ENCODE results near the gene CNTLN. TPM values are rescaled to one million over a fixed set of nuclear protein-coding genes. Genes with fewer than 3 reads are reported as not detected.

Gene CNTLN, protein sequence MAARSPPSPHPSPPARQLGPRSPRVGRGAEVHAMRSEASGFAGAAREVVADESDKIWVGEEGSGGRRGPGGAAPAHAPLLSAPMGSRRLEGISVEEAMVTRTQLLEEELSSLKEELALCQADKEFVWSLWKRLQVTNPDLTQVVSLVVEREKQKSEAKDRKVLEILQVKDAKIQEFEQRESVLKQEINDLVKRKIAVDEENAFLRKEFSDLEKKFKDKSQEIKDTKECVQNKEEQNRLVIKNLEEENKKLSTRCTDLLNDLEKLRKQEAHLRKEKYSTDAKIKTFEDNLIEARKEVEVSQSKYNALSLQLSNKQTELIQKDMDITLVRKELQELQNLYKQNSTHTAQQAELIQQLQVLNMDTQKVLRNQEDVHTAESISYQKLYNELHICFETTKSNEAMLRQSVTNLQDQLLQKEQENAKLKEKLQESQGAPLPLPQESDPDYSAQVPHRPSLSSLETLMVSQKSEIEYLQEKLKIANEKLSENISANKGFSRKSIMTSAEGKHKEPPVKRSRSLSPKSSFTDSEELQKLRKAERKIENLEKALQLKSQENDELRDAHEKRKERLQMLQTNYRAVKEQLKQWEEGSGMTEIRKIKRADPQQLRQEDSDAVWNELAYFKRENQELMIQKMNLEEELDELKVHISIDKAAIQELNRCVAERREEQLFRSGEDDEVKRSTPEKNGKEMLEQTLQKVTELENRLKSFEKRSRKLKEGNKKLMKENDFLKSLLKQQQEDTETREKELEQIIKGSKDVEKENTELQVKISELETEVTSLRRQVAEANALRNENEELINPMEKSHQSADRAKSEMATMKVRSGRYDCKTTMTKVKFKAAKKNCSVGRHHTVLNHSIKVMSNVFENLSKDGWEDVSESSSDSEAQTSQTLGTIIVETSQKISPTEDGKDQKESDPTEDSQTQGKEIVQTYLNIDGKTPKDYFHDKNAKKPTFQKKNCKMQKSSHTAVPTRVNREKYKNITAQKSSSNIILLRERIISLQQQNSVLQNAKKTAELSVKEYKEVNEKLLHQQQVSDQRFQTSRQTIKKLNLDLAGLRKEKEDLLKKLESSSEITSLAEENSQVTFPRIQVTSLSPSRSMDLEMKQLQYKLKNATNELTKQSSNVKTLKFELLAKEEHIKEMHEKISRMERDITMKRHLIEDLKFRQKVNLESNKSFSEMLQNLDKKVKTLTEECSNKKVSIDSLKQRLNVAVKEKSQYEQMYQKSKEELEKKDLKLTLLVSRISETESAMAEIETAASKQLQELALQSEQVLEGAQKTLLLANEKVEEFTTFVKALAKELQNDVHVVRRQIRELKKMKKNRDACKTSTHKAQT (N-terminal part only)
- total RNA-seq (2014; rRNA removed; shearing (Covaris generic)) = 11.3 and 15.0 TPM in 2 replicates

DNA sequence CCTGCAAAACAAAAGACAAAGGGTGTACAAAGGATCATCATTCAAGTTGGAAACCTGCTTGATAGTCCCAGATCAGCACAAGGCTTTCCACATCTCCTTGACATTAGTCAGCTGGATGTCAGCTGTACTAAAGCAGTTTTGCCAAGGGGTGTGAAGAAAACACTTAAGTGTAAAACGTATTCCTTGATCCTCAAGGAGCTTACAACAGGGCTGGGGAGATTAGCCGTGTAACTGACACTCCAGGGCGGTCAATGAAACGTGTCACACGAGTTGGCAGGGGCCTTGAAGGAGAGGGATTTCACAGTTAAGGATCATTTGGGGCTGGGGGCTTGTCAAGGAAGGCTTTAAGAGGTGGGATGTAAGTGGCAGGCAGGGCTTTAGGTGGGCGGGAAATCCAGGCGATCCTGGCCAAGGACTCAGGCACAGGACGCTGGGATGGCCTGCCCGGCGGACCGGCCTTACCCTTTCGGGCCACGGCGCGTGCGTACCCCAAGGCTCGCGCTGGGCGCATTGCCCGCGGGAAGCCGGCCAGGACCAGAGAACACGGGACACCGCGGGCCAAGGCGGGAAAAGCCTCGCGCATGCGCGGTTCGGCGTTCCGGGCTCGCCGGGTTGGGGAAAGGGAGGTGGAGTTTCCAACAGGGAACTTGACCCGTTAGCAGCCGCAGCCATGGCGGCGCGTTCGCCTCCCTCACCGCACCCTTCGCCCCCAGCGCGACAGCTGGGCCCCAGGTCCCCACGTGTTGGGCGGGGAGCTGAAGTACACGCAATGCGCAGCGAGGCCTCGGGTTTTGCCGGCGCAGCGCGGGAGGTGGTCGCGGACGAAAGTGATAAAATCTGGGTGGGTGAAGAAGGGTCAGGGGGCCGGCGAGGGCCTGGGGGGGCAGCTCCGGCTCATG is at the start of gene CNTLN:
Gene CNTLN, plus strand, starts transcription at position 645 of the 899 bp plus-strand sequence. Its CDS starts 26 bp downstream, at position 671.
- DNase-seq (ENCODE audit: low read depth) = peak; percentile 96

DNA sequence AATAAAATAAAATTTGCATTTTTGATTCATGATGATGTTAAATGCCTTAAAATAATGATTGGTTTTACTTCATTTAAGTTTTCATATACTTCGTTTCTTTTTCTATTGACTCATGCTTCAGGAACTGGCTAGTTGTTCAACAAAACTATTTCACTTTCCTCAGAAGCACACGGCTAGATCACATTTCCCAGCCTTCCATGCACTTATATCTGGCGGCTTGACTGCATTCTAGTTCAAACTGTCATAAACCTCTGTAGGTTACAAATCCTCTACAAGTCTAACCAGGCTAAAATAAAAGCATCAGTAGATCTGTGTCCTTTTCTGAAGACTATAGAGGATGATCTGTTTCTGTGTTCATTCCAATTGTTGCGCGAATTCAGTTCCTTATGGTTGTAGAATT is 46.3 kb upstream of the CNTLN start:
- DNase-seq (ENCODE audit: low read depth) = no peak

DNA sequence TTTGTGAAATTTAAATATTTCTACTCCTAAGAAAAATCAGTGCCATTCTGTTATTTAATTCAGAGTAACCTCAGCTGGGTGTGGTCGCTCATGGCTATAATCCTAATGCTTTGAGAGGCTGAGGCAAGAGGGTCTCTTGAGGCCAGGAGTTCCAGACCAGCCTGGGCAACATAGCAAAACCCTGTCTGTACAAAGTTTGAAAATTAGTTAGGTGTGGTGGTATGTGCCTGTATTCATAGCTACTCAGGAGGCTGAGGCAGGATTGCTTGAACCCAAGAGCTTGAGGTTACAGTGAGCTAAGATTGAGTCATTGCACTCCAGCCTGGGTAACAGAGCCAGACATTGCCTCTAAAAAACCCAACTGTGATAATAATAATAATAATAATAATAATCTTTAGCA is 44.8 kb upstream of the CNTLN start:
- DNase-seq (ENCODE audit: low read depth) = no peak

DNA sequence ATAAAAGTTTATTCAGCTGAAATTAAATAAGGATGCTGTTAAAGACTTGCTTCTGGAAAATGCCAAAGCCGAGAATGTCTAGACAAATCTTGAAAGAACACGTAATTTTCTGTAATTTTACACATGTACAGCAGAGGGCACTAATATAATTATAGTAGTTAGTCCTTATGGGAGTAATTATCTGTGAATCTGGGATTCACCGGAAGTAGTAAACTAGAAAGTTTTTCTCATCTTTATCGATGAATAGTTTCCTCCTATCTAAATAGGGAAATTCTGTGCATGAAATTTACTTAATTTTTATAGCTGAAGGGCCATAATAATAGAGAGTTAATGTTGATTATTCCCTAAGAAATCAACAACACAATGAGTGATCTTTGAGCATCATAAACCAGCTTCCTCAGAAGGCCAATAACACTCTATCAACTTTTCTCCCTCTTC is 18.4 kb upstream of the CNTLN start:
- DNase-seq (ENCODE audit: low read depth) = peak; percentile 55

DNA sequence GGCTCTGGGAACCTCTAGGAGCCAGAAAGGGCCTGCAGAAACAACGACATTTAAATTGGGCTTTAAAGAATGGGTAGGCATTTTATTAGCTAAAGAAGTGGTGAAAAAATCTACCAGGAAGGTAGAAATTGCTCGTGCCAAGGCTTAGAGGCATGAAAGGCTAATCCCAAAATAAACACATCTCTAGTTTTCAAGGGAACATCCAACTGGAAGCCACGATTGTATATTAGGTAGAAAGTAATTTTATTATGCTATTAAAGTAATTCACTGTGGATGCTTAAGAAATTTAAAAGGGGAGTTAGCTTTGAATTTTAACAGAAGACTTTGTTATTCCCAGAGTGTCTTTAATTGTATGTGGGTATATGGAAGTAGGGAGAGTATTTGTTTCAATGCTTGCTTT is 17.5 kb upstream of the CNTLN start:
- DNase-seq (ENCODE audit: low read depth) = no peak

DNA sequence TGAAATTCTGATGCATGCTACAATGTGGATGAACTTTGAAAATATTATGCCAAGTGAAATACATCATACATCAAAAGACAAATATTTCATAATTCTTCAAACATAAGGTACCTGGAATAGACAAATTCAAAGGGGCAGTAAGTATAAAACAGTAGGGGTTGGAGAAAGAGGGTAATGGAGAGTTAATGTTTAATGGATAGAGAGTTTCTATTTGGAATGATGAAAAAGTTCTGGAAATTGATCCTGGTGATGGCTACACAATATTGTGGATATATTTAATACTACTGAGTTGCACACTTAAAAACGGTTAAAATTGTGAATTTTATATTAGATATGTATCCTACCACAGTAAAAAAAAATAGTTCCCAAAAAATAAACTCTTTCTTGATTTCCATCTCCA is 14.6 kb upstream of the CNTLN start:
- no peak for DNase-seq (ENCODE audit: low read depth)

DNA sequence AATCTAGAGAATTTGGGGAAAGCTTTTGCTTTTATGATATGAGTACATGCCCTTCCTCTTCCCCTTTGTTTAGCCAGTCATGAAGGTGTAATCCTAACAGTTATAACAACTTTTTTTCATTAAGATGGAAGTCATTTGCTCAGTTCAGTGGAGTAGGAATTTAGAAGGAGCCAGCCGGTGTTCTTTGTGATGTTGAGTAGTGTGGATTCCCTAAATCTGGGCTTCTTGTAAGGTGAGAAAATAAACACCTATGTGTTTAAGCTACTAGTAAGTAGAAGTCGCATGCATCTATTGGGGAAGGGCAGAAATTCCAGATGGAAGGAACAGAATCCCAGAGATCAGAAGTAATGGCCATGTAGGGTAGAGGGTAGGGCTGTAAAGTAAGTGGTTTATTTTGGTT is 13.6 kb upstream of the CNTLN start:
- DNase-seq (ENCODE audit: low read depth) = no peak

DNA sequence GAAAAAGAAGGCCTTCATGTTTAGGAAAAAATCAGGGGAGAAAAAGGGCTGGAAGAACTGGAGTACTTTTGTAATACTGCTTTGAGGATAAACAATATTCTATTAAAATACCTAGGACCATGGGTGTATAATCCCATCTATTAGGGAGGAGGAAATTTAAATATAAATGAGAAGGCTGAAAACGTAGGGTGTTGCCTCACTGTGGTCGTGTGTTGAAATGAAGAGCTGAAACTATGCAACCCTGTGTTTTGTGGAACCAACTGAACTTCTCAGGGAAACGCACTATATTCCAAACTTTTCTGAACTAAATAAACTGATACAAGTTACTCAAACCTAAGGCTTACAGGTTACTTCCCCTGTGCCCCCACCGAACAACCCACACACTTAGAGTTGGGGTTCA is 4.5 kb upstream of the CNTLN start:
- no peak for DNase-seq (ENCODE audit: low read depth)

DNA sequence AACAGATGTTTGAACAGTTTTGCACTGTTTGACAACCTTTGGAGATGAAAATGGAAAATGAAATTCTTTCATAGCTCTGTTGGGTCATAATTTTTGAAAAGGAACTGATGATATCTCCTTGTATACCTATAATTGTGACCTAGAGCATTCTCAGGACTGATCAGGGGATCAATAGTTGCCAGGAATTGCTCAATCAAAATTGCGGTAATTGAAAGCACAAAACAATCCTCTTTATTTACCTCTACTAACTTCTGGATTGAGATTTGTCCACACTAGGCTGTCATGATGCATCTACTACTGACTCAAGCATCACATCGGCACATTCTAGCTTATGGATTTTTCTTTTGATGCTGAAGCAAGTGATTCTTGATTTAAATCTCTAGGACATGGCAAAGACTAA is 4.1 kb upstream of the CNTLN start:
- no peak for DNase-seq (ENCODE audit: low read depth)

DNA sequence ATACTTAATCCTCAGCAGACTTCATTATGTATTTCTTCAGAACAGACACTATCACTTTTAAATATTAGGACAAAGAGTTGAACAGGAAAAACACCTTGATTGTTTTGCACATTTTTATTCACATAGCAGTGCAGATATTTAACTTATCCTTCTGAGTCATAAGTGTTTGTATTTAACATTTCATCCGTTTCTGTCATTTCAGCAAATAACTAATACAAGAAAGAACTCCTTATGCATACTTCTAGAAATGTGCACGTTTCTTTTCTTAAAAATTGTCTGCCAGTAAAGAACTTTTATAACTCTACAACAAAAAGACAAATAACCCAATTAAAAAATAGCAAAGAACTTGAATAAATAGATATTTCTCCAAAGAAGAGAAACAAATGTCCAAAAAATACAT is 3.3 kb upstream of the CNTLN start:
- no peak for DNase-seq (ENCODE audit: low read depth)

DNA sequence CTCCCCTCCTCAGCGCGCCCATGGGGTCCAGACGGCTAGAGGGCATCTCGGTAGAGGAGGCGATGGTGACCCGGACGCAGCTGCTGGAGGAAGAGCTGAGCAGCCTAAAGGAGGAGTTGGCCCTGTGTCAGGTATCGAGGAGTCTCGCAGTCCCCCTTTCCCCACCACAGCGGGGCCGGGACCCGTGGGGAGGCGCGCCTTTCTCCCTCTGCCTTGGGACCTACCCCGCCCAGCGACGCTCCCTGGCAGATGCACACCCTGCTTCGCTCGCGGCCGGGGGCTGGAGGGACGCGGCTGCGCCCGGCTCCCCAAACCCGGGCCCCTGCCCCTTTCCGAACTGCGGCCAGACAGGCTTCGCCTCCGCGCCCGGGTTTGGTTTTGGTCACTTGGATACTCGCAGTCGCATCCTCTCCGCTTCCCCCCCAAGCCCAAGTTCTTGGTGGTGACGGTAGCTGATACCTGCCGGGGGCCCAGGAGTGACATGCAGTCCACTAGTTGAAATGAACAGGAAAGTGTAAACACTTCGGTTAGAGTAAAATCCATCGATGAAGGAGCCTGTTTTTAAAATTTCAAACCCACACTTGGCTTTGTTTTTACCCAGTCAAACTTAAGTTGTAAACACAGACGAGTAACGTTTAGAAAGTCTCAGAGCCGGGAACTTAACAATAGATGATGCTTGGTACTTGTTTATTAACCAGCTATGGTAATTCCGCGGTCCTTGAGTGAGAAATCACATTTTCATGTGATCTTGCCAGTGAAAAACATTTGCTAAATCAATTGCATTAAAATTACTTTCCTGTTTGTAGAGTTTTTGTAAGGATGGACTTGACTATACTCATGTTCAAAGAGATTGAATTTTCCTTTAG is 688 bp downstream of the CNTLN start:
- DNase-seq (ENCODE audit: low read depth) = peak; percentile 60

DNA sequence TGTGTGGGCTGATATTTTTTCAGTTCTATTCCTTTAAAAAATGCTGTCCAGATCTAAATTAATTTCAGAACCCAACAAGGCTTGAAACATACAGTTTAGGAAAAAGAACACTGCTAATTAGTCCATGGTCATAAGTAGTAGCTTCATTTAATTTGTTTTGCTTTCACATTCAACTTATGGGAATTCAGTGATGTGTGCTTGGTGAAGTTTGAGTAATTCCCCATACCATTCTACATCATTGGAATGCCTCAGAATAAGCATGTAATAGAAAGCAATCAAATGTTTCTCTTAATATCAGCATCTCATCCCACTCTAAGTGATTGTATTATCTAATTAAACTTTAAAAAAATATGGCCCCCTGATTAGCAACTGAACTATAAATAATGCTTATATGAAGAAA is 2.7 kb downstream of the CNTLN start:
- DNase-seq (ENCODE audit: low read depth) = no peak

DNA sequence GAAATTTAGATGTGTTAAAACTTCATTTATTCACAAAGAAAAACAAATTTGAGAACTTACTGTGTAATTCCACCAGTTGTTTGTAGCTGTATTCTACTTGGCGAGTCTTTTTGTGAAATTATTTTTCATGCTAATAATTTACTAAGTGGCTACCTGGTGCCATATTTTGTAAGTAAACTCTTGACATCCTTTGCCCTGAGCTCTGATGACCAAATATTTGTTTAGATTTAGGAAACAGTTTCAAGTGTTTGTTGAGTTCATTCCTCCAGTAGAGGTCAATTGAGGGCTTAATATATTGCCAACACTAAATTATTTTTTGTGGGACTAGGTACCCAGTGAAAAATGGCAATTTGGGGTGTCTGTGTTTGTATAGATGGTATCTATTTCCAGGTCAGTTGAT is 3.7 kb downstream of the CNTLN start:
- no peak for DNase-seq (ENCODE audit: low read depth)

DNA sequence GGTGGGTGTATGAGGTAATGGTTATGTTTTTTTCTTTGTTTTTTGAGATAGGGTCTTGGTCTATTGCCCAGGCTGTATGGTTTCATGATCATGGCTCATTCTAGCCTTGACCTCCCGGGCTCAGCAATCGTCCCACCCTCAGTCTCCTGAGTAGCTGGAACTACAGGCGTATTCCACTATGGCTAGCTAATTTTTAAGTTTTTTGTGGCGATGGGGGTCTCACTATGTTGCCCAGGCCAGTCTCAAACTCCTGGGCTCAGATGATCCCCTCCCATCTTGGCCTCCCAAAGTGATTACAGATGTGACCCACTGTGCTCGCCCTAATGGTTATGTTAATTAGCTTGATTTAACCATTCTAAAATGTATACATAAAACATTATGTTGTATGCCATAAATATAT is 5.6 kb downstream of the CNTLN start:
- no peak for DNase-seq (ENCODE audit: low read depth)

DNA sequence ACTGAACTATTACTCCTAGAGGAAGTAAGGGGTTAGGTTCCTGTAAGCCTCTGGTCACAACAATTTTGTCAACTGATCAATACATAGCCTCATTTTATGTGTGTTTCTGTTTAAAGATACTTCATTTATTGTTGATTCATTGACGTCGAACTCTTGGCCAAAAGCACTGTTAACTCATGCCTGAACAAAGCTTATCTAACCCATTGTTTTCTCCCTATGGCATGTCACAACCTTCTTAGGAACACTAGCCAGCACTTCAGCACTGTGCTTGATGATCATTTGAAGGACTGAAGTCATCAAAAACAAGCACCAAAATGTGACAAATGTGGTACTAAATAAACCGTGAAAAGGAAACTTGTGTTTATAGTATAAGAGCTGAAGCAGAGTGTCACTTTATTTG is 13.5 kb downstream of the CNTLN start:
- DNase-seq (ENCODE audit: low read depth) = no peak

DNA sequence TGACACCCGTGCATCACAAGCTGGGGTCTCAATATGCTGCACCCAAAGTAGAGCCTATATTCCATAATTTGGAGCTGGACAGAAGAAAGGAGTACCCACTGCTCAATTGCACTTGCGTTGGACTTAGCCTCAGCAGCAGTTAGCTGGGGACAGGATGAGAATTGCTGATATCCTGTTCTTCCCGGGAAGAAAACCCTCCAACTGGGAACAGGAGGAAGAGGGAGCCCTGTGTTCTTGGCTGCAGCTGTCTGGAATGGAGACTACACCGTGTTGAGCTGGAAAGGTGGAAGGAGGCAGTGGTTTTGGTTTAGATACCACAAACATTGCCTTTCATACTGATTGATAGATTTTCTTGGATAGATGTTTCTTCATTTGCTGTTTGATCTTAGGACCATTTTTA is 24.6 kb downstream of the CNTLN start:
- no peak for DNase-seq (ENCODE audit: low read depth)

DNA sequence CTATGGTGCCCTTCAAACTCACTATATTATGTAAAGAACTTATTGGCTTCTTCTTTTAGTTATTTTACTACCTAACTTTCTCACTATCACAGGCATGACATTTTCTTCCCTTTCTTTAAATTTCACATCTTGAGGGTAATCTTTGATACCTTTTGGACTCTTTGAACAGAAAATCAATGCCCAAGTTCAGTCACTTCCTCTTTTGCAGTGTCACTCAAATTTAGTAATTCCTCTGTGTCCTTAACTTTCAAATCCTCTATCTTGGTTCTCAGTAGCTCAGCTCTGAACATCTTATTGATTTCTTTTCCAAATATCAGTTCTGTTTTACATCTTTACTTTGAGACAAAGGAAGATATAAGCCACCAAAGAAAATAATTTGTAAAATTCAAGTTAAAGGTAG is 25.5 kb downstream of the CNTLN start:
- no peak for DNase-seq (ENCODE audit: low read depth)

DNA sequence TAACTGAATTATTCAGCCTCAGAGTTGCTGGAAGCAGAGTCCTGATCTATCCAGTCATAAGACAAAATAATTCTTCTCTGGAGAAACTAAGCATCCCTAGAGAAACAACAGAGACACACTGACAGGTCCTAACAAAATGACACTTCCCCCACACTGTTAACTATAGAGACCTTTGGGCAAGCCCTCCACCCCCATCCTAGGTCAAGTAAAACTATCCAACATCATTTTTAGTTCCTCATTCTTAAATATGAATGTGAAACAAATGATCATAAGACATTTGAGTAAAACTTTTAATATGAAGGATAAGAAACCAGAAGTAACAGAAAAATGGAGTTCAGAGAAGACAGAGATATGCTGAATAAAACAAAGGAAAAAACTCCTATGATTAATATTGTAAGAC is 30.9 kb downstream of the CNTLN start:
- DNase-seq (ENCODE audit: low read depth) = no peak

DNA sequence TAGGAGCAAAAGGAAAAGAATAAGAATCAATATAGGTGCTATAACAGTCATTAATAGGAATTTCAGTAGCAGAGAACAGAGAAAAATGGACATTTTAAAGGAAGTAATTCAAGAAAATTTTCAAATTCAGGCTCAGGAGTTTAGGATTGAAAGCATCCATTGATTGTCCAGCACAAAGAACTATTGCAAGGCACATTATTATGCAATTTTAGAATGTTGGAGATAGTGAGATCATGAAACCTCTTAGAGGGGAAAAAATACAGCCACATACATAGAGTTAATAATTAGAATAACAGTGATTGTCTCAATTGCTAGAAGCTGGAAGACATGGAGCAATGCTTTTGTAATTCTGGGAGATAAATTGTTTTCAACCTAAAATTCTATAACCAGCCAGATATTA is 31.5 kb downstream of the CNTLN start:
- DNase-seq (ENCODE audit: low read depth) = no peak
